CD4-positive, alpha-beta T cell treated with Interleukin-10 for 1 hour (primary cell): ENCODE results near the gene ODAM.
"Not testable (repeated sequence)": the region's sequence is repeated elsewhere in the genome, so short reads cannot be mapped to it uniquely, and the experiment has no call there.

Source experiments
- DNase-seq: peaks from one replicate; pipeline ENCODE4 v3.0.0-alpha.2; 2020

Gene ODAM

GRCh38 chr4:70225824-70226223 lies 30.3 kb downstream of the ODAM start, which contains the start of gene FDCSP:
Gene FDCSP, plus strand, starts transcription at chr4:70226124. Its CDS starts 5,071 bp downstream, at chr4:70231195.
- no peak for DNase-seq

GRCh38 chr4:70236125-70236524 lies 40.6 kb downstream of the ODAM start:
- DNase-seq: no peak

GRCh38 chr4:70239131-70239883 lies 43.8 kb downstream of the ODAM start:
- DNase-seq: no peak

GRCh38 chr4:70239884-70240591 lies 44.5 kb downstream of the ODAM start:
- no peak for DNase-seq

DNA sequence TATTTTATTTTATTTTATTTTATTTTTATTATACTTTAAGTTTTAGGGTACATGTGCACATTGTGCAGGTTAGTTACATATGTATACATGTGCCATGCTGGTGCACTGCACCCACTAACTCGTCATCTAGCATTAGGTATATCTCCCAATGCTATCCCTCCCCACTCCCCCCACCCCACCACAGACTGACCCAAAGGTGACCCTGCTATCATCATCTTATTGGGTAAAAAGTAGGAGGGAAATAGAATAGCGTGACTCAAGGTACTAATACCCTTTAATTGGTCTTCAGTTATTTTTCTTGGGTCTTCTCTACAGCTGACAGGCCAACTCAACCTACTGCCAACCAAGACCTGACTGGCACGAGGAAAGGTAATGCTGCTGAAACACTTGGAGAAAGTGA lies 46.8 kb downstream of the ODAM start, which contains the start of gene CSN3:
TSS of gene CSN3 (plus strand) at position 301 of the 400 bp plus-strand sequence. CDS start 2,223 bp downstream, outside the sequence.
- not testable (repeated sequence) for DNase-seq

GRCh38 chr4:70243091-70243490 lies 47.6 kb downstream of the ODAM start:
- DNase-seq: no peak

DNA sequence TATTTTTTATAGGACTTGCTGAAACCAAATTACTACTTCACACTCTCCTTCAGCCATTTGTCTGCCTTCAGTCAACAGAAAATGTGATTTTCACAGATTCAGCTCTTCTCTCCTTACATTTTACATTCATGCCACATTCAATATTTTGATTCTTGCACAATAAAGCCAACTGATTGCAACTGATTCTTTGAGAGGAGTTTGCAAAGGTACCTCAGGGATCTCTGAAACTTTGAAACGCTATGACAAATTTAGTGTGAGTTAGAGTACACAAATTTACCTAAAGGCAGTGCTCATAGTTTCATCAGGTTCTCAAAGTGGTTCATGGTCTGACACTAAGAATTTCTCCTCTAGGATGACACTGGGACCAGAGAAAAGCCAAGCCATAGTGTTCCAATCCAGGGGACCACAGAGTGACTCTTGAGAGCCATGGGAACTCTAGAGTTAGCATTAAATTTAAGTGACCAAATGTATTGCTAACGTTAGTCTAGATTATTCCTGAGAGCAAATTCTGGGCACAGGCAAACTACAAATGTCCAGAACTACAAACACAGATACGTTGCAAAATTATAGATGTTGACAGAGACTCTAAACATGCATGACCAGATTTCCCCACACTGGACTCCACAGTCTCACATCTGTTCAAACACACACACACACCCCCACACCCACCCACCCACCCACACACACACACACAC lies 55.9 kb downstream of the ODAM start:
- DNase-seq: no peak

DNA sequence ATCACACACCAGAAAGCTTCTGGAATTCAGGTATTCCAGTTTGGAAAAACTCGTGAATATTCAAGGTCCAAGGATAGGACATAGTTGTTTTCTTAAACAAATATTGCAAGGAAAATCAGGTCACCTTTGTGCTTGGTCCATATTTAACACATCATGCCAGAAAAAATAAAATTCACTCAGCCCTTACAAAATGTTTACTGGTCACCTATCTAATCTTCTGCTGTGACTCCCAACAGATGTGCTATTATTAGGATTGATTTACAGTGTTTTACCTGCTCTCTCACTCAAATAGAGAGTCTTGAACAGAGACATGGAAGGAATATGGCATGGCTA lies 56.4 kb downstream of the ODAM start:
- DNase-seq: no peak
